HepG2 (cell line): ENCODE results near the gene HPCAL1. TPM values are rescaled to one million over a fixed set of nuclear protein-coding genes. Genes with fewer than 3 reads are reported as not detected.

Source experiments
- ELF4 ChIP-seq: sonication (generic); formaldehyde crosslinking; IDR thresholded peaks from 2 replicates; pipeline ENCODE4 v1.5.0; 2020; ENCODE audit warnings: missing genetic modification reagents, mild to moderate bottlenecking, moderate library complexity, borderline replicate concordance
- MIER2 ChIP-seq: IDR thresholded peaks from 2 replicates; pipeline ENCODE4 v1.6.1; 2016; ENCODE audit warnings: missing biosample characterization, missing genetic modification reagents
- PHF5A ChIP-seq: IDR thresholded peaks from one replicate; pipeline ENCODE4 v1.6.1; 2018; ENCODE audit warnings: low read depth, missing genetic modification reagents; ENCODE audit not compliant: unreplicated experiment
- PPARG ChIP-seq: conservative IDR thresholded peaks from 2 replicates; pipeline ENCODE4 v1.6.1; 2016; ENCODE audit warnings: missing biosample characterization, missing genetic modification reagents
- REL ChIP-seq: sonication (generic); formaldehyde crosslinking; conservative IDR thresholded peaks from 2 replicates; pipeline ENCODE4 v1.8.0; 2022; ENCODE audit warnings: mild to moderate bottlenecking, missing genetic modification reagents, moderate library complexity
- SMARCC2 ChIP-seq: fragments of 450-650 bp; IDR thresholded peaks from 2 replicates; pipeline ENCODE4 v1.6.1; 2017; ENCODE audit warnings: antibody characterized with exemption, mild to moderate bottlenecking
- STAT5B ChIP-seq: sonication (generic); formaldehyde crosslinking; IDR thresholded peaks from 2 replicates; pipeline ENCODE4 v1.4.0; 2020; ENCODE audit warnings: missing genetic modification reagents
- SYNCRIP ChIP-seq: fragments of 200-400 bp; formaldehyde crosslinking; IDR thresholded peaks from 2 replicates; pipeline ENCODE4 v1.6.1; 2018; ENCODE audit warnings: mild to moderate bottlenecking, low read depth, low read length; ENCODE audit not compliant: insufficient read depth
- YEATS4 ChIP-seq: sonication (generic); formaldehyde crosslinking; IDR thresholded peaks from 2 replicates; pipeline ENCODE4 v1.4.0; 2020; ENCODE audit warnings: missing genetic modification reagents, borderline replicate concordance
- ZNF17 ChIP-seq: sonication (generic); formaldehyde crosslinking; IDR thresholded peaks from 2 replicates; pipeline ENCODE4 v1.5.0; 2020; ENCODE audit warnings: mild to moderate bottlenecking, missing genetic modification reagents
- ZNF224 ChIP-seq: sonication (generic); formaldehyde crosslinking; IDR thresholded peaks from 2 replicates; pipeline ENCODE4 v1.5.0; 2020; ENCODE audit warnings: mild to moderate bottlenecking, missing genetic modification reagents
- ZNF274 ChIP-seq: sonication (generic); formaldehyde crosslinking; IDR thresholded peaks from 2 replicates; pipeline ENCODE4 v1.5.1; 2020; ENCODE audit warnings: mild to moderate bottlenecking, missing genetic modification reagents
- ZNF431 ChIP-seq: sonication (generic); formaldehyde crosslinking; IDR thresholded peaks from 2 replicates; pipeline ENCODE4 v1.9.0; 2022; ENCODE audit warnings: missing genetic modification reagents, low read depth, mild to moderate bottlenecking, borderline replicate concordance
- ZNF44 ChIP-seq: sonication (generic); formaldehyde crosslinking; IDR thresholded peaks from 2 replicates; pipeline ENCODE4 v1.5.1; 2020; ENCODE audit warnings: mild to moderate bottlenecking, missing genetic modification reagents
- ZNF672 ChIP-seq: sonication (generic); formaldehyde crosslinking; IDR thresholded peaks from 2 replicates; pipeline ENCODE4 v1.8.1; 2022; ENCODE audit warnings: missing genetic modification reagents
- ZNF775 ChIP-seq: sonication (generic); formaldehyde crosslinking; IDR thresholded peaks from 2 replicates; pipeline ENCODE4 v1.4.0; 2020; ENCODE audit warnings: missing genetic modification reagents, mild to moderate bottlenecking, moderate library complexity, borderline replicate concordance
- ZNF790 ChIP-seq: sonication (generic); formaldehyde crosslinking; IDR thresholded peaks from 2 replicates; pipeline ENCODE4 v1.8.0; 2022; ENCODE audit warnings: missing genetic modification reagents, mild to moderate bottlenecking, borderline replicate concordance
- polyA plus RNA-seq, 8 experiments: library from polyadenylated mRNA; depleted of rRNA in 3 of 8; stranded (reverse) in 7 of 8; unstranded in 1 of 8; fragments of >200 nt; fragmentation: Illumina TruSeq in 4 of 8; extraction: Trizol in 4 of 8; gene quantifications; 2 replicates each; pipeline versions ENCODE4 v1.2.1 to v1.2.3, GENCODE V29; 2011 to 2016; ENCODE audit warnings: low read depth in 4 of 8, missing spikeins in 1 of 8, mixed read lengths in 1 of 8; ENCODE audit not compliant: insufficient read depth in 1 of 8
- total RNA-seq, 5 experiments: library from RNA; depleted of rRNA; stranded (reverse); fragments of >200 nt; fragmentation: Illumina TruSeq; extraction: Trizol; gene quantifications; 2 replicates each; pipeline ENCODE4 v1.2.3, GENCODE V29; 2016; ENCODE audit warnings: low read depth in 1 of 5
- TF ChIP-seq, protein P1 (sequence below): sonication (generic); formaldehyde crosslinking; IDR thresholded peaks from 2 replicates; pipeline ENCODE4 v1.5.0; 2020; ENCODE audit warnings: missing genetic modification reagents, mild to moderate bottlenecking, borderline replicate concordance
- TF ChIP-seq, protein P2 (sequence below), 2 experiments: sonication (generic) in 1 of 2; formaldehyde crosslinking in 1 of 2; IDR thresholded peaks; 2 replicates each; pipeline versions ENCODE4 v1.4.0 to v1.6.1; 2016 to 2020; ENCODE audit warnings: borderline replicate concordance in 1 of 2, low read depth in 1 of 2, mild to moderate bottlenecking in 1 of 2, missing genetic modification reagents in 1 of 2
- TF ChIP-seq, protein P3 (sequence below), 2 experiments: sonication (generic) in 1 of 2; formaldehyde crosslinking in 1 of 2; IDR thresholded peaks; 2 replicates each; pipeline versions ENCODE4 v1.5.1 to v1.6.1; 2011 to 2020; ENCODE audit warnings: borderline replicate concordance in 1 of 2, low read depth in 1 of 2, low read length in 1 of 2, mild to moderate bottlenecking in 1 of 2, missing genetic modification reagents in 1 of 2, moderate library complexity in 1 of 2
- TF ChIP-seq, protein P4 (sequence below): sonication (generic); formaldehyde crosslinking; IDR thresholded peaks from 2 replicates; pipeline ENCODE4 v1.5.0; 2020; ENCODE audit warnings: missing genetic modification reagents

Gene HPCAL1
- total and polyA plus RNA-seq, 2 of the 13 experiments (the other 11 are each of a cell fraction or from before 2014, with no cell fraction given), result 29.5 to 29.9 TPM

DNA sequence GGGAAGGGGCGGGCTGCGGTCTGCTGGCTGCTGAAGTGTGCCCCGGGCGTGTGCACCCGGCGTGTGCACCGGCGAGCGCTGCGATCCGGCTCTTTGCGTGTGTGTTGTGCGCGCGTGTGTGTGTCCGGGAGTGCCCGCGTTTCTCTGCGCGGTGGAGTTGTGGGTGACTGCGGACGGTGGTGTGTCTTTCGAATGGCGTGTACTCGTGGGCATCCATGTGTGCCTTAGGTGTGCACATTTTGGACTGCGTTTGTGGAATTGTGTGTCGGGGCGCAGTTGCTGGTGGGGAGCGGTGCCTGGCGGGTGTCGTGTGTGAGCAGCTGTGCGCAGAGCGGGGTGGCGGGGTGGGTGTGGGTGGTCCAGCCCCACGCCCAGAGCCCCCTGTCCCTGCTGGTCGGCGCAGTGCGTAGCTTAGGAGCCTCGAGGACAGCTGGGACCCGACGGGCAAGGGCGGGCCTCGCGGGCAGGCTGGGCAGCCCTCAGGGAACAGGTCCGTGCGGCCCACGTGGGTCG is 533 bp downstream of the HPCAL1 start (continued):
- TF ChIP-seq, protein P1, sequence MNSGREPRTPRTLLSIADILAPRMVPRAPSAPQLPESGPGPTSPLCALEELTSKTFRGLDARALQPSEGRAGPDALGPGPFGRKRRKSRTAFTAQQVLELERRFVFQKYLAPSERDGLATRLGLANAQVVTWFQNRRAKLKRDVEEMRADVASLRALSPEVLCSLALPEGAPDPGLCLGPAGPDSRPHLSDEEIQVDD, result no peak
- TF ChIP-seq ZNF44 (CRISPR knock-in tag), result no peak
- no peak for TF ChIP-seq ZNF775 (CRISPR knock-in tag)
- no peak for TF ChIP-seq ZNF790 (CRISPR knock-in tag)
- TF ChIP-seq PHF5A (CRISPR knock-in tag), result no peak
- TF ChIP-seq, protein P2, sequence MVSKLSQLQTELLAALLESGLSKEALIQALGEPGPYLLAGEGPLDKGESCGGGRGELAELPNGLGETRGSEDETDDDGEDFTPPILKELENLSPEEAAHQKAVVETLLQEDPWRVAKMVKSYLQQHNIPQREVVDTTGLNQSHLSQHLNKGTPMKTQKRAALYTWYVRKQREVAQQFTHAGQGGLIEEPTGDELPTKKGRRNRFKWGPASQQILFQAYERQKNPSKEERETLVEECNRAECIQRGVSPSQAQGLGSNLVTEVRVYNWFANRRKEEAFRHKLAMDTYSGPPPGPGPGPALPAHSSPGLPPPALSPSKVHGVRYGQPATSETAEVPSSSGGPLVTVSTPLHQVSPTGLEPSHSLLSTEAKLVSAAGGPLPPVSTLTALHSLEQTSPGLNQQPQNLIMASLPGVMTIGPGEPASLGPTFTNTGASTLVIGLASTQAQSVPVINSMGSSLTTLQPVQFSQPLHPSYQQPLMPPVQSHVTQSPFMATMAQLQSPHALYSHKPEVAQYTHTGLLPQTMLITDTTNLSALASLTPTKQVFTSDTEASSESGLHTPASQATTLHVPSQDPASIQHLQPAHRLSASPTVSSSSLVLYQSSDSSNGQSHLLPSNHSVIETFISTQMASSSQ (IDR thresholded peaks at IDR 0.05; ENCODE audit: low read depth), result no peak
- TF ChIP-seq, protein P2 (CRISPR knock-in tag; IDR thresholded peaks at IDR 0.05; ENCODE audit: borderline replicate concordance), result no peak
- no peak for TF ChIP-seq ZNF224
- no peak for TF ChIP-seq MIER2 (CRISPR knock-in tag)
- TF ChIP-seq ZNF672 (CRISPR knock-in tag), result no peak; the same call in 1 of the 2 replicates
- TF ChIP-seq, protein P3, sequence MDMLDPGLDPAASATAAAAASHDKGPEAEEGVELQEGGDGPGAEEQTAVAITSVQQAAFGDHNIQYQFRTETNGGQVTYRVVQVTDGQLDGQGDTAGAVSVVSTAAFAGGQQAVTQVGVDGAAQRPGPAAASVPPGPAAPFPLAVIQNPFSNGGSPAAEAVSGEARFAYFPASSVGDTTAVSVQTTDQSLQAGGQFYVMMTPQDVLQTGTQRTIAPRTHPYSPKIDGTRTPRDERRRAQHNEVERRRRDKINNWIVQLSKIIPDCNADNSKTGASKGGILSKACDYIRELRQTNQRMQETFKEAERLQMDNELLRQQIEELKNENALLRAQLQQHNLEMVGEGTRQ (IDR thresholded peaks at IDR 0.05; ENCODE audit: low read depth, low read length), result no peak
- TF ChIP-seq, protein P3 (CRISPR knock-in tag; IDR thresholded peaks at IDR 0.05; ENCODE audit: borderline replicate concordance), result no peak
- TF ChIP-seq, protein P4, sequence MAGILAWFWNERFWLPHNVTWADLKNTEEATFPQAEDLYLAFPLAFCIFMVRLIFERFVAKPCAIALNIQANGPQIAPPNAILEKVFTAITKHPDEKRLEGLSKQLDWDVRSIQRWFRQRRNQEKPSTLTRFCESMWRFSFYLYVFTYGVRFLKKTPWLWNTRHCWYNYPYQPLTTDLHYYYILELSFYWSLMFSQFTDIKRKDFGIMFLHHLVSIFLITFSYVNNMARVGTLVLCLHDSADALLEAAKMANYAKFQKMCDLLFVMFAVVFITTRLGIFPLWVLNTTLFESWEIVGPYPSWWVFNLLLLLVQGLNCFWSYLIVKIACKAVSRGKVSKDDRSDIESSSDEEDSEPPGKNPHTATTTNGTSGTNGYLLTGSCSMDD (CRISPR knock-in tag), result no peak
- no peak for TF ChIP-seq PPARG (CRISPR knock-in tag)
- TF ChIP-seq SYNCRIP, result no peak
- TF ChIP-seq ZNF431 (CRISPR knock-in tag), result no peak
- no peak for TF ChIP-seq REL (CRISPR knock-in tag)
- no peak for TF ChIP-seq STAT5B
- no peak for TF ChIP-seq YEATS4 (CRISPR knock-in tag)
- no peak for TF ChIP-seq ELF4
- TF ChIP-seq ZNF274 (CRISPR knock-in tag), result peak; percentile 67; the same call in 1 of the 2 replicates
- TF ChIP-seq SMARCC2, result no peak
- no peak for TF ChIP-seq ZNF17 (CRISPR knock-in tag)
